LNCAP (cell line): ENCODE data around the gene IZUMO1.

Source experiments
- TF ChIP-seq, protein P1 (sequence below): fragments of 450-650 bp; IDR thresholded peaks from 2 replicates; pipeline ENCODE4 v1.5.1; 2017; ENCODE audit warnings: mild to moderate bottlenecking

Gene IZUMO1

DNA sequence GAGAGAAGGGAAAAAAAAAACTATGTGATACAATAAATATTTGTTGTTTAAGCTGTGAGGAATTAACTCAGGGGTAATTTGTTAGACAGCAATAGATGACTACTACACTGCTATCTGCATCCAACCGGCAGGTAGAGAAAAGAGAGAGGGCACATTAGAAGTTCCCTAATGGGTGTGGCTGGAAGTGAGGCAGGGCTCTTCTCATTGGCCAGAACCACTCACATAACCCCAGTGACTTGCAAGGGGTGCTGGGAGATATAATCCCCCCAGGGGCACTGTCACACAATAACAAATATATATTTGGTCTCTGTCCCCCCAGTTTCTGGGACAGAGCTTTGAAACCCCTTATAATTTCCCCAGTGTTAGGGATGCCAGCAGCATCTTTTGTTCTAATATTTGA lies 32.9 kb upstream of the IZUMO1 start:
- TF ChIP-seq, protein P1, sequence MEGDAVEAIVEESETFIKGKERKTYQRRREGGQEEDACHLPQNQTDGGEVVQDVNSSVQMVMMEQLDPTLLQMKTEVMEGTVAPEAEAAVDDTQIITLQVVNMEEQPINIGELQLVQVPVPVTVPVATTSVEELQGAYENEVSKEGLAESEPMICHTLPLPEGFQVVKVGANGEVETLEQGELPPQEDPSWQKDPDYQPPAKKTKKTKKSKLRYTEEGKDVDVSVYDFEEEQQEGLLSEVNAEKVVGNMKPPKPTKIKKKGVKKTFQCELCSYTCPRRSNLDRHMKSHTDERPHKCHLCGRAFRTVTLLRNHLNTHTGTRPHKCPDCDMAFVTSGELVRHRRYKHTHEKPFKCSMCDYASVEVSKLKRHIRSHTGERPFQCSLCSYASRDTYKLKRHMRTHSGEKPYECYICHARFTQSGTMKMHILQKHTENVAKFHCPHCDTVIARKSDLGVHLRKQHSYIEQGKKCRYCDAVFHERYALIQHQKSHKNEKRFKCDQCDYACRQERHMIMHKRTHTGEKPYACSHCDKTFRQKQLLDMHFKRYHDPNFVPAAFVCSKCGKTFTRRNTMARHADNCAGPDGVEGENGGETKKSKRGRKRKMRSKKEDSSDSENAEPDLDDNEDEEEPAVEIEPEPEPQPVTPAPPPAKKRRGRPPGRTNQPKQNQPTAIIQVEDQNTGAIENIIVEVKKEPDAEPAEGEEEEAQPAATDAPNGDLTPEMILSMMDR = no peak

DNA sequence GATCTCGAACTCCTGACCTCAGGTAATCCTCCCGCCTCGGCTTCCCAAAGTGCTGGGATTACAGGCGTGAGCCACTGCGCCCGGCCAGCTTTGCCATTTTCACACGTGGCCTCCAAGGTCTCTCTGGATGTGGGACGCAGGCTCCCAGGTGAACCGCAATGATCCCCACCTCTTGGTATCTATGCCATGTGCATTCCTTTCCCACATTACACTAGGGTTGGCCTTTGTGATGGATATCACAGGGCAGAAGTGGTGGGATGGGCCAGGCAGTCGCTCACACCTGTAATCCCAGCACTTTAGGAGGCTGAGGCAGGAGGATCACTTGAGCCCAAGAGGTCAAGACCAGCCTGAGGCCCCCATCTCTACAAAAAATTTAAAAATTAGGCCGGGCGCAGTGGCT lies 31.0 kb upstream of the IZUMO1 start:
- TF ChIP-seq, protein P1 = no peak

DNA sequence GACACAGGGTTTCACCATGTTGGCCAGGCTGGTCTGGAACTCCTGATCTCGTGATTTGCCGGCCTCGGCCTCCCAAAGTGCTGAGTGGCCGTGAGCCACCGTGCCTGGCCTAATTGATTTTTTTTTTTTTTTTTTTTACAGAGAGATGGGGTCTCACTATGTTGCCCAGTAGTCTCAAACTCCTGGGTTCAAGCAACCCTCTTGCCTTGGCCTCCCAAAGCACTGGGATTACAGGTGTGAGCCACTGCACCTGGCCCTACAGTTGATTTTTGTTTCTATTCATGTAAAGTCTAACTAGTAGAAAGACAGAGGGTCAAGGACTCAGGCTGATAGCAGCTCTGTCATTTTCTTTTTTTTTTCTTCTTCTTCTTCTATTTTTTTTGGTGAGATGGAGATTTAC lies 30.4 kb upstream of the IZUMO1 start:
- TF ChIP-seq, protein P1 = no peak

DNA sequence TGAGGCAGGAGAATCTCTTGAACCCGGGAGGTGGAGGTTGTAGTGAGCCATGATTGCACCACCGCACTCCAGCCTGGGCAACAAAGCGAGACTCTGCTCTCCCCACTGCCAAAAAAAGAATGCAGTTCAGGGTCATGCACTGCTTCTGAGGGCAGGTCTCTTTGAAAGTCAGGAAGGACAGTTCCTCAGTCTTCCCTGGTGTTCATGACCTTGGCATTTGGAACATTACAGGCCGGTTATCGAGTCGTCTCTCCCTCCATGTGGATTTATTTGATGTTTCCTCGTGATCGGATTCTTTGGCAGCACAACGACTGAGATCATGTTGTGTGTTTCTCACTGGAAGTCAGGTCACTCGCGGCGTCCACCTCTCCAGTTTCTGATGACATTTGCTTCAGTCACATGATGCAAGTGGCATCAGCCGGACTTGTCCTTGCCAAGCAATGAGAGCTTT lies 25.8 kb upstream of the IZUMO1 start:
- TF ChIP-seq, protein P1 = no peak

DNA sequence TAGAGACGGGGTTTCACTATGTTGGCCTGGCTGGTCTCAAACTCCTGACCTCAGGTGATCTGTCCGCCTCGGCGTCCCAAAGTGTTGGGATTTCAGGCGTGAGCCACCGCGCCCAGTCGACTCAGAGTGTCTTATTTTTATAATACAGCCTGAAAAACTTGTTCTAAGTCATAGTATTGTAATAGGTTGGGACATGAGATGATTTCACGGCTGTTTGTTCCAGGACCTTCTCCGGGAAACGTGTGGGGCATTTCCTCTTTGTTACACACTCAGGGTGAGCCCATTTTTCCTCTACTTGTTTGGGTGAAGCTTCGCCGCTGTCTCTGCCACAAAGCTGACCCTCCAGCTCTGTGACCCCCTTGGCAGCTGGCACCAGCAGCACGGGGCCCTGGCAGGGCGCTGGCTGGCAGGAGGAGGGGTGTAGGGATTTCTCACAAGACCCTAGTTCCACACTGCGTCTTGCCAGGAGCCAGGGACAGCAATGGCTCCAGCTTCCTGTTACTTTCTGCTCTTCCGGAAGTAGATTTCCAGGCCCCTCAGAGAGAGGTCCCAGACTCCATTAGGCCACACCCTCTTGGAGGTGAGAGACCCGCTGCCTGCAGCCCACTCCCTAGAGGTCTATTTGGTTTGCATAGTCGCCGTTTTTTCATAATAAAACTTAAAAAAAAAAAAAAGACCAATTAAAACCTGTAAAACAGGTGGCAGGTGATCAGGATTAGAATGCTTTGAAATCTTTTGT lies 24.2 kb upstream of the IZUMO1 start:
- TF ChIP-seq, protein P1 = no peak

DNA sequence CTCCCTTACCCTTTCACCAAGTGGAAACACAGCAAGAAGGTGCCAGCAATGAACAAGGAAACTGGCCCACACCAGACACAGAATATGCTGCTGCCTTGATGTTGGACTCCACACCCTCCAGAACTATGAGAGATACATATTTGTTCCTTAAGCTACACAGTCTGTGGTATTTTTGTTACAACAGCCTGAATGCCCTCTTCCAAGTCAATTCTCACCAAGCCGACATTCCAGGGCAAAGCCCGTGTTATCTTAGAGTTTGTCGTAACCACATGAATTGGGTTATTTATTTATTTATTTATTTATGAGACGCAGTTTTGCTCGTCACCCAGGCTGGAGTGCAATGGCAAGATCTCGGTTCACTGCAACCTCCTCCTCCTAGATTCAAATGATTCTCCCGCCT lies 23.6 kb upstream of the IZUMO1 start:
- TF ChIP-seq, protein P1 = no peak

DNA sequence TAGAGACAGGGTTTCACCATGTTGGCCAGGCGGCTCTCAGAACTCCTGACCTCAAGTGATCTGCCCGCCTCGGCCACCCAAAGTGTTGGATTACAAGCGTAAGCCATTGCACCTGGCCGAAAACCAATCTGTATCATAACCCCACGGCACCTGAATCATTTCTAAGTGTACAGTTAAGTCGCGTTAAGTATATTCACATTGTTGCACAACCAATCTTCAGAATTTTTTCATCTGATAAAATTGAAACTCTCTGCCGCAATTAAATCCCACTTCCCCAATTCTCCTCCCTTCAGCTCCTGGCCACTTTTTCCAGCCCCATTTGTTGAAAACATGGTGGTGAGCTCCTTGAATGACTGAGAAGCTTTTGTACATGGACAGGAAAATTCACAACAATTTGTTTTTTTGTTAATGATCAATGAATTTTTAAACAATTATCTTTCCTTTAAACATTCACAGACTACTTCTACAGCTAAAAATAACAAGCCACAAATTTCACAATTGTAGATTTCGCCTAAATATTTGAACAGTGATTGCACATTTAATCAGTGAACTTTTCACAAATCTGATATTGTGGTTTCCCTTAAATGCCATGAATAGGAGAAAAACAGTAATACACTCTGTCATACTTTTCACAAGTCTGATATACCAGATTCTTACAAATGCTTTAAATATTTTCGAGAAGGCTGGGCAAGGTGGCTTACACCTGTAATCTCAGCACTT lies 22.4 kb upstream of the IZUMO1 start:
- TF ChIP-seq, protein P1 = no peak
